ENCODE results near the gene DMAP1.

The DMAP1 gene

GRCh38 chr1:44262816-44263567 is 49.7 kb downstream of the DMAP1 start:
- Histone ChIP-seq H3K9ac (no peak overlapping the region), H2AFZ (ENCODE audit: low read depth) (no peak overlapping the region), H3K36me3 (ENCODE audit: insufficient read depth) (no peaks in the 10 kb centered on the region), H3K4me3 (IDR thresholded peaks at IDR 0.05; ENCODE audit: insufficient read depth, low read depth, low read length) (no peak overlapping the region), H3K4me2 (no peak overlapping the region), H3K27me3 (ENCODE audit: insufficient read depth, low read depth) (no peaks in the 10 kb centered on the region), H3K79me2 (ENCODE audit: insufficient read depth, low read depth) (no peaks in the 10 kb centered on the region), H3K4me1 (ENCODE audit: low read depth, poor library complexity, severe bottlenecking) (peaks cover 4% of the 10 kb centered on the region), H3K27ac (no peak overlapping the region), H4K20me1 (ENCODE audit: insufficient read depth) (no peaks in the 10 kb centered on the region)
- TF ChIP-seq CTCF (conservative IDR thresholded peaks at IDR 0.05; ENCODE audit: low read depth, low read length): no peak

- no peak for TF ChIP-seq CTCF (conservative IDR thresholded peaks at IDR 0.05; ENCODE audit: low read depth, low read length)
- Histone ChIP-seq H3K27ac (no peak overlapping the region), H3K27me3 (ENCODE audit: insufficient read depth, low read depth) (no peaks in the 10 kb centered on the region), H3K4me1 (ENCODE audit: low read depth, poor library complexity, severe bottlenecking) (peaks cover 4% of the 10 kb centered on the region), H3K4me3 (IDR thresholded peaks at IDR 0.05; ENCODE audit: insufficient read depth, low read depth, low read length) (no peak overlapping the region), H3K79me2 (ENCODE audit: insufficient read depth, low read depth) (no peaks in the 10 kb centered on the region), H3K9ac (no peak overlapping the region), H4K20me1 (ENCODE audit: insufficient read depth) (no peaks in the 10 kb centered on the region), H3K4me2 (no peak overlapping the region), H2AFZ (ENCODE audit: low read depth) (no peak overlapping the region), H3K36me3 (ENCODE audit: insufficient read depth) (no peaks in the 10 kb centered on the region)
Measured at GRCh38 chr1:44263568-44264450, 50.5 kb downstream of the DMAP1 start.

GRCh38 chr1:44264451-44264771 is 51.1 kb downstream of the DMAP1 start:
- H4K20me1 ChIP-seq (ENCODE audit: insufficient read depth): no peaks in the 10 kb centered on the region
- no peaks in the 10 kb centered on the region for H3K27me3 ChIP-seq (ENCODE audit: insufficient read depth, low read depth)
- H3K4me2 ChIP-seq: no peak overlapping the region
- no peak overlapping the region for H3K4me3 ChIP-seq (IDR thresholded peaks at IDR 0.05; ENCODE audit: insufficient read depth, low read depth, low read length)
- no peak overlapping the region for H2AFZ ChIP-seq (ENCODE audit: low read depth)
- no peak for TF ChIP-seq CTCF (conservative IDR thresholded peaks at IDR 0.05; ENCODE audit: low read depth, low read length)
- H3K9ac ChIP-seq: no peak overlapping the region
- no peaks in the 10 kb centered on the region for H3K79me2 ChIP-seq (ENCODE audit: insufficient read depth, low read depth)
- H3K27ac ChIP-seq: no peak overlapping the region
- no peaks in the 10 kb centered on the region for H3K36me3 ChIP-seq (ENCODE audit: insufficient read depth)
- peaks cover 4% of the 10 kb centered on the region for H3K4me1 ChIP-seq (ENCODE audit: low read depth, poor library complexity, severe bottlenecking)

GRCh38 chr1:44265656-44266358 is 52.5 kb downstream of the DMAP1 start:
- H3K27me3 ChIP-seq (ENCODE audit: insufficient read depth, low read depth): no peaks in the 10 kb centered on the region
- no peak overlapping the region for H3K27ac ChIP-seq
- no peak overlapping the region for H3K9ac ChIP-seq
- no peaks in the 10 kb centered on the region for H3K36me3 ChIP-seq (ENCODE audit: insufficient read depth)
- H2AFZ ChIP-seq (ENCODE audit: low read depth): no peak overlapping the region
- no peak overlapping the region for H3K4me2 ChIP-seq
- H3K79me2 ChIP-seq (ENCODE audit: insufficient read depth, low read depth): no peaks in the 10 kb centered on the region
- peaks cover 4% of the 10 kb centered on the region for H3K4me1 ChIP-seq (ENCODE audit: low read depth, poor library complexity, severe bottlenecking)
- no peaks in the 10 kb centered on the region for H4K20me1 ChIP-seq (ENCODE audit: insufficient read depth)
- no peak overlapping the region for H3K4me3 ChIP-seq (IDR thresholded peaks at IDR 0.05; ENCODE audit: insufficient read depth, low read depth, low read length)
- TF ChIP-seq CTCF (conservative IDR thresholded peaks at IDR 0.05; ENCODE audit: low read depth, low read length): no peak

All from KMS-11 (cell line).